ENCODE measurements around the gene MSANTD1. TPM values are rescaled to one million over a fixed set of nuclear protein-coding genes. Genes with fewer than 3 reads are reported as not detected.

Gene MSANTD1
- total and polyA plus RNA-seq, 2 donors (not counting 3 experiments of a cell fraction or from before 2014, with no cell fraction given) = 0.14 to 1.2 TPM

DNA sequence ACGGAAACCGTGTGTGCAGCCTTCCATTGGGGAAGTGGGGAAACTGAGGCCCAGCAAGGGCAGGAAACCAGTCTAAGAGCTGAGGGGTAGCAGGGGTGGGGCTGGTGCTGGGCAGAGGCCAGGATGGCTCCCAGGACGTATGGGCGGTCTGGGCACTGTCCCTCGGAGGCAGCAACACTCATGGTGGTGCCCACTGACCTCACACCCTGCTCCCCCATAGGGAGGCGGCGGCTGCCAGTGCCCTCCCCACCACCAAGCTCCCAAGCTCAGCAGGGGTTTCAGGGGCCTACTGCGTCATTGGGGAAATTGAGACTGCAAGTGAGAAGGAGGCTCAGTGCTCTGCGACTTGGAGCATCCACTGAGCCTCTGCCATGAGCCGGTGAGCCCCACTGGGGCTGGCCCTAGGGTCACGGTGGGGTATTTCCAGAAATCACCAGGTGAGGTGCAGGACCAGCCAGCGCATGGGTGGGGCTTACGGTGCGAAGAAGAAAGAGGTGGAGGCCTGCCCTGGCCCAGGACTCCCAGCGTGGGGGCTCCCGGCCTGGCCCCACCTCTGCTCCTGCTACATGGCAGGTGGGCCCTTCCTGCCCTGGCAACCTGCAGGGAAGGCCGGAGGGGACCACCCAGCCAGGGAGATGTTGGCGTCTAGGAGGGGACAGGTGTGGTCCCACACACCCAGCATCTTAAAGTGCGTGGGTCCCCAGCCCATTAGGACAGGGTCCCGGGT, 915 bp downstream of the MSANTD1 start:
- ChIA-PET POLR2A (no interaction called here), CTCF (interaction anchor here (1.0 kb wide), 1 partner anchor 67 kb away, joined by 3 read pairs; no protein-coding TSS in a partner anchor)
- H3K4me1 ChIP-seq (ENCODE audit: control insufficient read depth, extremely low read depth, insufficient read depth, low read length) = no peaks in the 10 kb centered on the region
- no peak overlapping the region for H2AFZ ChIP-seq (ENCODE audit: low read depth, low read length)
- no peak overlapping the region for H3K4me2 ChIP-seq (ENCODE audit: insufficient read depth, low read length)
- H4K20me1 ChIP-seq (replicated peaks; ENCODE audit: control insufficient read depth, extremely low read depth, insufficient read depth, low read length) = no peaks in the 10 kb centered on the region
- dilution Hi-C loops (cut with MboI; ENCODE audit: extremely low pct_ligation_motif_present, low sequenced_read_pairs) (no loop called here), intact Hi-C loops (cut with micrococcal nuclease) (loop anchor here (10.0 kb wide), 1 partner anchor 175 kb away; no protein-coding TSS in a partner anchor)
- no peaks in the 10 kb centered on the region for H3K9me3 ChIP-seq (replicated peaks; ENCODE audit: control insufficient read depth, insufficient read depth, low read length)
- DNase-seq (ENCODE audit: low read depth, low spot score) (no peak), FAIRE-seq (no peak)
- BruUV-seq (replicated peaks) = no TSS peak
- no peak overlapping the region for H3K4me3 ChIP-seq (replicated peaks in 1 of 3; ENCODE audit: insufficient read depth in 1 of 3, low read depth in 1 of 3, low read length in 3 of 3)
- TF ChIP-seq MYC (IDR thresholded peaks at IDR 0.05; ENCODE audit: low read depth, low read length) = no peak
- TF ChIP-seq, protein P1, sequence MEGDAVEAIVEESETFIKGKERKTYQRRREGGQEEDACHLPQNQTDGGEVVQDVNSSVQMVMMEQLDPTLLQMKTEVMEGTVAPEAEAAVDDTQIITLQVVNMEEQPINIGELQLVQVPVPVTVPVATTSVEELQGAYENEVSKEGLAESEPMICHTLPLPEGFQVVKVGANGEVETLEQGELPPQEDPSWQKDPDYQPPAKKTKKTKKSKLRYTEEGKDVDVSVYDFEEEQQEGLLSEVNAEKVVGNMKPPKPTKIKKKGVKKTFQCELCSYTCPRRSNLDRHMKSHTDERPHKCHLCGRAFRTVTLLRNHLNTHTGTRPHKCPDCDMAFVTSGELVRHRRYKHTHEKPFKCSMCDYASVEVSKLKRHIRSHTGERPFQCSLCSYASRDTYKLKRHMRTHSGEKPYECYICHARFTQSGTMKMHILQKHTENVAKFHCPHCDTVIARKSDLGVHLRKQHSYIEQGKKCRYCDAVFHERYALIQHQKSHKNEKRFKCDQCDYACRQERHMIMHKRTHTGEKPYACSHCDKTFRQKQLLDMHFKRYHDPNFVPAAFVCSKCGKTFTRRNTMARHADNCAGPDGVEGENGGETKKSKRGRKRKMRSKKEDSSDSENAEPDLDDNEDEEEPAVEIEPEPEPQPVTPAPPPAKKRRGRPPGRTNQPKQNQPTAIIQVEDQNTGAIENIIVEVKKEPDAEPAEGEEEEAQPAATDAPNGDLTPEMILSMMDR (IDR thresholded peaks at IDR 0.05; ENCODE audit: extremely low read depth in 1 of 2, insufficient read depth in 1 of 2, low read depth in 1 of 2, low read length in 2 of 2) = no peak
- no peak for TF ChIP-seq POLR2A (IDR thresholded peaks at IDR 0.05; ENCODE audit: low read depth, low read length)
- no peak for TF ChIP-seq FOS (IDR thresholded peaks at IDR 0.05; ENCODE audit: borderline replicate concordance, insufficient read depth, low read length)
- no peaks in the 10 kb centered on the region for H3K36me3 ChIP-seq (ENCODE audit: control insufficient read depth in 2 of 2, extremely low read depth in 1 of 2, insufficient read depth in 2 of 2, low read length in 2 of 2)
- no peaks in the 10 kb centered on the region for H3K27me3 ChIP-seq (ENCODE audit: control insufficient read depth in 2 of 2, insufficient read depth in 2 of 2, low read length in 2 of 2)
- no peaks in the 10 kb centered on the region for H3K79me2 ChIP-seq (ENCODE audit: control insufficient read depth, insufficient read depth, low read length)
- no peak overlapping the region for H3K27ac ChIP-seq (ENCODE audit: insufficient read depth, low read depth, low read length)
- no peak overlapping the region for H3K9ac ChIP-seq (replicated peaks; ENCODE audit: extremely low read depth, insufficient read depth, low read length)
- H3K9me1 ChIP-seq (replicated peaks; ENCODE audit: control insufficient read depth, extremely low read depth, insufficient read depth, low read length) = no peaks in the 10 kb centered on the region

DNA sequence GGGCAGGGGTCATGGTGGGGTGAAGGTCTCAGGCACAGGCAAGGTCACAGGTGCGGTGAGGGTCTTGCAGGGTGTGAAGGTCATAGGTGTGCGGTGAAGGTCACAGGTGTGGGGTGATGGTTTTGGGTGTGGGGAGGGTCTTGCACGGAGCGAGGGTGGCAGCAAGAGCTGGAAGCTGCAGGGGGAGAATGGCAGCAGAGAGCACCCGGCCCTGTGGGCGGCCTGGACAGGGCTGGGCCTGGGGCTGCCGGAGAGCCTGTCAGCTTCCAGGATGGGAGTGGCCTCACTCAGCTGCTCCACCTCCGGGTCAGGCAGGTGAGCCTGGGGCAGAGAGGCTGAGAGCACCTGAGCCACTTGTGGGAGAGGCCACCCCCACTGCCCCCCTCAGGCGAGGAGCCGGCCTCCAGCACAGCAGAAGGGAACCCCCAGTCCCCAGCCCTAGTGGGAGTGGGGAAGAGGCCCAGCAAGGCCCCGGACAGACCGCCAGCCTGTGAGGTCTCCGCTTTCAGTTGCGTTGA, 1.5 kb downstream of the MSANTD1 start:
- dilution Hi-C loops (cut with MboI; ENCODE audit: extremely low pct_ligation_motif_present, low sequenced_read_pairs) = no loop called here
- ChIA-PET CTCF (no interaction called here), POLR2A (no interaction called here)
- Histone ChIP-seq H3K4me1 (ENCODE audit: control insufficient read depth, extremely low read depth, insufficient read depth, low read length) (no peaks in the 10 kb centered on the region), H3K4me2 (ENCODE audit: insufficient read depth, low read length) (no peak overlapping the region), H3K9me3 (replicated peaks; ENCODE audit: control insufficient read depth, insufficient read depth, low read length) (no peaks in the 10 kb centered on the region), H3K27ac (ENCODE audit: insufficient read depth, low read depth, low read length) (no peak overlapping the region), H4K20me1 (replicated peaks; ENCODE audit: control insufficient read depth, extremely low read depth, insufficient read depth, low read length) (no peaks in the 10 kb centered on the region), H3K79me2 (ENCODE audit: control insufficient read depth, insufficient read depth, low read length) (no peaks in the 10 kb centered on the region), H2AFZ (ENCODE audit: low read depth, low read length) (no peak overlapping the region), H3K27me3 (ENCODE audit: control insufficient read depth in 2 of 2, insufficient read depth in 2 of 2, low read length in 2 of 2) (no peaks in the 10 kb centered on the region), H3K4me3 (replicated peaks in 1 of 3; ENCODE audit: insufficient read depth in 1 of 3, low read depth in 1 of 3, low read length in 3 of 3) (no peak overlapping the region), H3K9ac (replicated peaks; ENCODE audit: extremely low read depth, insufficient read depth, low read length) (no peak overlapping the region), H3K36me3 (ENCODE audit: control insufficient read depth in 2 of 2, extremely low read depth in 1 of 2, insufficient read depth in 2 of 2, low read length in 2 of 2) (no peaks in the 10 kb centered on the region), H3K9me1 (replicated peaks; ENCODE audit: control insufficient read depth, extremely low read depth, insufficient read depth, low read length) (no peaks in the 10 kb centered on the region)
- no peak for FAIRE-seq
- no TSS peak for BruUV-seq (replicated peaks)
- intact Hi-C loops (cut with micrococcal nuclease) = no loop called here
- no peak for DNase-seq (ENCODE audit: low read depth, low spot score)
- no peak for TF ChIP-seq POLR2A (IDR thresholded peaks at IDR 0.05; ENCODE audit: low read depth, low read length)
- TF ChIP-seq, protein P1 (IDR thresholded peaks at IDR 0.05; ENCODE audit: extremely low read depth in 1 of 2, insufficient read depth in 1 of 2, low read depth in 1 of 2, low read length in 2 of 2) = no peak
- no peak for TF ChIP-seq FOS (IDR thresholded peaks at IDR 0.05; ENCODE audit: borderline replicate concordance, insufficient read depth, low read length)
- no peak for TF ChIP-seq JUN (IDR thresholded peaks at IDR 0.05; ENCODE audit: borderline replicate concordance, insufficient read depth, insufficient read length, low read depth)
- TF ChIP-seq GATA2 (IDR thresholded peaks at IDR 0.05; ENCODE audit: insufficient read depth, insufficient read length, low read depth, low read length) = no peak
- TF ChIP-seq, protein P2, sequence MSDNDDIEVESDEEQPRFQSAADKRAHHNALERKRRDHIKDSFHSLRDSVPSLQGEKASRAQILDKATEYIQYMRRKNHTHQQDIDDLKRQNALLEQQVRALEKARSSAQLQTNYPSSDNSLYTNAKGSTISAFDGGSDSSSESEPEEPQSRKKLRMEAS (IDR thresholded peaks at IDR 0.05; ENCODE audit: insufficient read depth, insufficient read length) = no peak
- no peak for TF ChIP-seq POLR2AphosphoS5 (IDR thresholded peaks at IDR 0.05; ENCODE audit: insufficient read depth, low read depth, low read length)
- TF ChIP-seq MYC (IDR thresholded peaks at IDR 0.05; ENCODE audit: low read depth, low read length) = no peak
- no peak for TF ChIP-seq EZH2 (IDR thresholded peaks at IDR 0.05; ENCODE audit: borderline replicate concordance, low read depth, low read length, severe bottlenecking)
